WTC11 (cell line): Measurements from ENCODE around the gene ENO3. TPM values are rescaled to one million over a fixed set of nuclear protein-coding genes. Genes with fewer than 3 reads are reported as not detected.

ENCODE experiments used
- ATAC-seq: fragments of 200-7000 bp; cut with Tn5 transposase; 2 replicates; pipeline ENCODE4 v1.10.0; 2021; ENCODE audit warnings: mild to moderate bottlenecking, moderate library complexity
- CTCF ChIA-PET: fragments of 300-600 bp; sonication (Branson Sonifier 250); formaldehyde crosslinking; loops from one replicate; lab custom pipeline; 2021; ENCODE audit warnings: antibody characterized with exemption; lab: Charles Lee
- POLR2A ChIA-PET: fragments of 350-600 bp; sonication (Branson Sonifier 250); formaldehyde crosslinking; loops from one replicate; lab custom pipeline; 2021; ENCODE audit warnings: antibody characterized with exemption; lab: Charles Lee
- DNase-seq: peaks from one replicate; pipeline ENCODE4 v3.0.0; 2021; ENCODE audit warnings: low spot score
- H3K27ac Mint-ChIP-seq: 2 replicates; pipeline ENCODE4 v1.8.0; 2021; ENCODE audit warnings: mixed read lengths
- H3K27me3 Mint-ChIP-seq: 2 replicates; pipeline ENCODE4 v1.8.0; 2021; ENCODE audit warnings: low read depth, mild to moderate bottlenecking, moderate library complexity, mixed read lengths
- H3K36me3 Mint-ChIP-seq: 2 replicates; pipeline ENCODE4 v1.8.0; 2021; ENCODE audit warnings: mixed read lengths
- H3K4me1 Mint-ChIP-seq: 2 replicates; pipeline ENCODE4 v1.8.0; 2022; ENCODE audit warnings: mixed read lengths
- H3K4me3 Mint-ChIP-seq: 2 replicates; pipeline ENCODE4 v1.8.0; 2021; ENCODE audit warnings: mild to moderate bottlenecking, moderate library complexity, mixed read lengths
- H3K9me3 Mint-ChIP-seq: 2 replicates; pipeline ENCODE4 v1.8.0; 2021; ENCODE audit warnings: mixed read lengths
- ELF4 ChIP-seq: sonication (generic); formaldehyde crosslinking; IDR thresholded peaks from 2 replicates; pipeline ENCODE4 v1.8.1; 2022; ENCODE audit warnings: low read depth, mild to moderate bottlenecking, moderate library complexity, missing genetic modification reagents
- FOXP1 ChIP-seq: sonication (generic); formaldehyde crosslinking; IDR thresholded peaks from 2 replicates; pipeline ENCODE4 v1.8.0; 2022; ENCODE audit warnings: missing genetic modification reagents, mild to moderate bottlenecking, moderate library complexity, borderline replicate concordance
- GRHL2 ChIP-seq: fragments of 250-450 bp; sonication (Bioruptor Pico); IDR thresholded peaks from 2 replicates; pipeline ENCODE4 v1.8.0; 2022; ENCODE audit warnings: mild to moderate bottlenecking, moderate library complexity; ENCODE audit not compliant: insufficient replicate concordance, severe bottlenecking
- MYBL2 ChIP-seq: sonication (generic); formaldehyde crosslinking; IDR thresholded peaks from 2 replicates; pipeline ENCODE4 v1.8.1; 2023; ENCODE audit warnings: mild to moderate bottlenecking, moderate library complexity, missing genetic modification reagents
- RORB ChIP-seq: fragments of 250-450 bp; sonication (Bioruptor Pico); IDR thresholded peaks from 2 replicates; pipeline ENCODE4 v1.9.0; 2021; ENCODE audit warnings: mild to moderate bottlenecking
- TEAD4 ChIP-seq: sonication (generic); formaldehyde crosslinking; IDR thresholded peaks from 2 replicates; pipeline ENCODE4 v1.8.0; 2022; ENCODE audit warnings: mild to moderate bottlenecking, missing genetic modification reagents
- ZNF232 ChIP-seq: sonication (generic); formaldehyde crosslinking; IDR thresholded peaks from 2 replicates; pipeline ENCODE4 v1.8.0; 2022; ENCODE audit warnings: mild to moderate bottlenecking, missing genetic modification reagents
- ZNF317 ChIP-seq: sonication (generic); formaldehyde crosslinking; IDR thresholded peaks from 2 replicates; pipeline ENCODE4 v1.8.1; 2023; ENCODE audit warnings: low read depth, mild to moderate bottlenecking, moderate library complexity, missing genetic modification reagents, borderline replicate concordance
- total RNA-seq: library from RNA; stranded (reverse); gene quantifications from 3 replicates; pipeline ENCODE4 v1.2.3, GENCODE V29; 2021
- TF ChIP-seq, protein P1 (sequence below): sonication (generic); formaldehyde crosslinking; IDR thresholded peaks from 2 replicates; pipeline ENCODE4 v1.8.0; 2023; ENCODE audit warnings: missing genetic modification reagents
- TF ChIP-seq, protein P2 (sequence below): fragments of 250-450 bp; sonication (Bioruptor Pico); IDR thresholded peaks from 2 replicates; pipeline ENCODE4 v1.8.0; 2021; ENCODE audit warnings: mild to moderate bottlenecking
- TF ChIP-seq, protein P3 (sequence below): sonication (generic); formaldehyde crosslinking; IDR thresholded peaks from 2 replicates; pipeline ENCODE4 v1.8.0; 2022; ENCODE audit warnings: missing genetic modification reagents
- TF ChIP-seq, protein P4 (sequence below): sonication (generic); formaldehyde crosslinking; conservative IDR thresholded peaks from 2 replicates; pipeline ENCODE4 v1.8.1; 2022; ENCODE audit warnings: mild to moderate bottlenecking, missing genetic modification reagents
- TF ChIP-seq, protein P5 (sequence below): fragments of 200-600 bp; IDR thresholded peaks from 2 replicates; pipeline ENCODE4 v1.8.0; 2022; ENCODE audit warnings: antibody characterized with exemption
- TF ChIP-seq, protein P6 (sequence below): sonication (generic); formaldehyde crosslinking; IDR thresholded peaks from 2 replicates; pipeline ENCODE4 v1.8.1; 2023; ENCODE audit warnings: mild to moderate bottlenecking, missing genetic modification reagents, moderate library complexity

Gene ENO3
- total RNA-seq, 1 experiment from 2014 or later = 30.9 TPM

DNA sequence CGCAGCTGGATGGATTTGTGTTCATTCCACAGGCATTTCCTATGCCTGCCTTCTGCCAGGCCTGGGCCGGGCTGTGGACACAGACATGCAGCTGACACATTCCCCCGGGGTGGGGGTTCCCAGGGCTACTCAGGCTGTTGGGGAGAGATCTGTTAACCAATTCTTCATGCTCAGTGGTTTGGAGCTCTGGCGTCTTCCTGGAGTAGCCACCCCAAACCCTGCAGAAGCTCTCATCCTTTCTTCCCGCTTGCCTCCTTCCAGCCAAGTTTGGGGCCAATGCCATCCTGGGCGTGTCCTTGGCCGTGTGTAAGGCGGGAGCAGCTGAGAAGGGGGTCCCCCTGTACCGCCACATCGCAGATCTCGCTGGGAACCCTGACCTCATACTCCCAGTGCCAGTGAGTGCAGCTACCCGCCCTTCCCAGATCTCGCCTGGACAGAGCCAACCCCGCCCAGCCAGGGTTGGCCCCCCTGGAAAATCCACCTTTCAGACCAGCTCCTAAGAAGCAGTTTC is 2.6 kb downstream of the ENO3 start (continued):
- no peak for TF ChIP-seq ZNF317 (CRISPR knock-in tag)
- TF ChIP-seq RORB (CRISPR knock-in tag) = no peak
- TF ChIP-seq ZNF232 = no peak
- TF ChIP-seq, protein P1, sequence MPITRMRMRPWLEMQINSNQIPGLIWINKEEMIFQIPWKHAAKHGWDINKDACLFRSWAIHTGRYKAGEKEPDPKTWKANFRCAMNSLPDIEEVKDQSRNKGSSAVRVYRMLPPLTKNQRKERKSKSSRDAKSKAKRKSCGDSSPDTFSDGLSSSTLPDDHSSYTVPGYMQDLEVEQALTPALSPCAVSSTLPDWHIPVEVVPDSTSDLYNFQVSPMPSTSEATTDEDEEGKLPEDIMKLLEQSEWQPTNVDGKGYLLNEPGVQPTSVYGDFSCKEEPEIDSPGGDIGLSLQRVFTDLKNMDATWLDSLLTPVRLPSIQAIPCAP (CRISPR knock-in tag) = no peak
- TF ChIP-seq ELF4 (CRISPR knock-in tag) = no peak

DNA sequence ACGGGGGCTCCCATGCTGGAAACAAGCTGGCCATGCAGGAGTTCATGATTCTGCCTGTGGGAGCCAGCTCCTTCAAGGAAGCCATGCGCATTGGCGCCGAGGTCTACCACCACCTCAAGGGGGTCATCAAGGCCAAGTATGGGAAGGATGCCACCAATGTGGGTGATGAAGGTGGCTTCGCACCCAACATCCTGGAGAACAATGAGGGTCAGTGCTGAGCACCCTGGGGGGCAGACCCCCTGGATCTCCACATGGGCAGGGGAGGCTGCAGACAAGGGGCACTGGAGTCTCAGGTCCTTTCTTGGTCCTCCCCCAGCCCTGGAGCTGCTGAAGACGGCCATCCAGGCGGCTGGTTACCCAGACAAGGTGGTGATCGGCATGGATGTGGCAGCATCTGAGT is 4.2 kb downstream of the ENO3 start:
- no peaks in the 10 kb centered on the region for H3K9me3 Mint-ChIP-seq
- peaks cover 38% of the 10 kb centered on the region for H3K4me1 Mint-ChIP-seq
- TF ChIP-seq FOXP1 (CRISPR knock-in tag) = no peak
- no peak for TF ChIP-seq GRHL2 (CRISPR knock-in tag)
- TF ChIP-seq TEAD4 (CRISPR knock-in tag) = no peak
- no peak for TF ChIP-seq MYBL2
- TF ChIP-seq, protein P2, sequence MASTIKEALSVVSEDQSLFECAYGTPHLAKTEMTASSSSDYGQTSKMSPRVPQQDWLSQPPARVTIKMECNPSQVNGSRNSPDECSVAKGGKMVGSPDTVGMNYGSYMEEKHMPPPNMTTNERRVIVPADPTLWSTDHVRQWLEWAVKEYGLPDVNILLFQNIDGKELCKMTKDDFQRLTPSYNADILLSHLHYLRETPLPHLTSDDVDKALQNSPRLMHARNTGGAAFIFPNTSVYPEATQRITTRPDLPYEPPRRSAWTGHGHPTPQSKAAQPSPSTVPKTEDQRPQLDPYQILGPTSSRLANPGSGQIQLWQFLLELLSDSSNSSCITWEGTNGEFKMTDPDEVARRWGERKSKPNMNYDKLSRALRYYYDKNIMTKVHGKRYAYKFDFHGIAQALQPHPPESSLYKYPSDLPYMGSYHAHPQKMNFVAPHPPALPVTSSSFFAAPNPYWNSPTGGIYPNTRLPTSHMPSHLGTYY (CRISPR knock-in tag) = no peak
- TF ChIP-seq, protein P3, sequence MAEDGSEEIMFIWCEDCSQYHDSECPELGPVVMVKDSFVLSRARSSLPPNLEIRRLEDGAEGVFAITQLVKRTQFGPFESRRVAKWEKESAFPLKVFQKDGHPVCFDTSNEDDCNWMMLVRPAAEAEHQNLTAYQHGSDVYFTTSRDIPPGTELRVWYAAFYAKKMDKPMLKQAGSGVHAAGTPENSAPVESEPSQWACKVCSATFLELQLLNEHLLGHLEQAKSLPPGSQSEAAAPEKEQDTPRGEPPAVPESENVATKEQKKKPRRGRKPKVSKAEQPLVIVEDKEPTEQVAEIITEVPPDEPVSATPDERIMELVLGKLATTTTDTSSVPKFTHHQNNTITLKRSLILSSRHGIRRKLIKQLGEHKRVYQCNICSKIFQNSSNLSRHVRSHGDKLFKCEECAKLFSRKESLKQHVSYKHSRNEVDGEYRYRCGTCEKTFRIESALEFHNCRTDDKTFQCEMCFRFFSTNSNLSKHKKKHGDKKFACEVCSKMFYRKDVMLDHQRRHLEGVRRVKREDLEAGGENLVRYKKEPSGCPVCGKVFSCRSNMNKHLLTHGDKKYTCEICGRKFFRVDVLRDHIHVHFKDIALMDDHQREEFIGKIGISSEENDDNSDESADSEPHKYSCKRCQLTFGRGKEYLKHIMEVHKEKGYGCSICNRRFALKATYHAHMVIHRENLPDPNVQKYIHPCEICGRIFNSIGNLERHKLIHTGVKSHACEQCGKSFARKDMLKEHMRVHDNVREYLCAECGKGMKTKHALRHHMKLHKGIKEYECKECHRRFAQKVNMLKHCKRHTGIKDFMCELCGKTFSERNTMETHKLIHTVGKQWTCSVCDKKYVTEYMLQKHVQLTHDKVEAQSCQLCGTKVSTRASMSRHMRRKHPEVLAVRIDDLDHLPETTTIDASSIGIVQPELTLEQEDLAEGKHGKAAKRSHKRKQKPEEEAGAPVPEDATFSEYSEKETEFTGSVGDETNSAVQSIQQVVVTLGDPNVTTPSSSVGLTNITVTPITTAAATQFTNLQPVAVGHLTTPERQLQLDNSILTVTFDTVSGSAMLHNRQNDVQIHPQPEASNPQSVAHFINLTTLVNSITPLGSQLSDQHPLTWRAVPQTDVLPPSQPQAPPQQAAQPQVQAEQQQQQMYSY = no peak
- TF ChIP-seq, protein P4, sequence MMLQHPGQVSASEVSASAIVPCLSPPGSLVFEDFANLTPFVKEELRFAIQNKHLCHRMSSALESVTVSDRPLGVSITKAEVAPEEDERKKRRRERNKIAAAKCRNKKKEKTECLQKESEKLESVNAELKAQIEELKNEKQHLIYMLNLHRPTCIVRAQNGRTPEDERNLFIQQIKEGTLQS (CRISPR knock-in tag) = no peak
- TF ChIP-seq, protein P5, sequence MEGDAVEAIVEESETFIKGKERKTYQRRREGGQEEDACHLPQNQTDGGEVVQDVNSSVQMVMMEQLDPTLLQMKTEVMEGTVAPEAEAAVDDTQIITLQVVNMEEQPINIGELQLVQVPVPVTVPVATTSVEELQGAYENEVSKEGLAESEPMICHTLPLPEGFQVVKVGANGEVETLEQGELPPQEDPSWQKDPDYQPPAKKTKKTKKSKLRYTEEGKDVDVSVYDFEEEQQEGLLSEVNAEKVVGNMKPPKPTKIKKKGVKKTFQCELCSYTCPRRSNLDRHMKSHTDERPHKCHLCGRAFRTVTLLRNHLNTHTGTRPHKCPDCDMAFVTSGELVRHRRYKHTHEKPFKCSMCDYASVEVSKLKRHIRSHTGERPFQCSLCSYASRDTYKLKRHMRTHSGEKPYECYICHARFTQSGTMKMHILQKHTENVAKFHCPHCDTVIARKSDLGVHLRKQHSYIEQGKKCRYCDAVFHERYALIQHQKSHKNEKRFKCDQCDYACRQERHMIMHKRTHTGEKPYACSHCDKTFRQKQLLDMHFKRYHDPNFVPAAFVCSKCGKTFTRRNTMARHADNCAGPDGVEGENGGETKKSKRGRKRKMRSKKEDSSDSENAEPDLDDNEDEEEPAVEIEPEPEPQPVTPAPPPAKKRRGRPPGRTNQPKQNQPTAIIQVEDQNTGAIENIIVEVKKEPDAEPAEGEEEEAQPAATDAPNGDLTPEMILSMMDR = no peak
- TF ChIP-seq, protein P6, sequence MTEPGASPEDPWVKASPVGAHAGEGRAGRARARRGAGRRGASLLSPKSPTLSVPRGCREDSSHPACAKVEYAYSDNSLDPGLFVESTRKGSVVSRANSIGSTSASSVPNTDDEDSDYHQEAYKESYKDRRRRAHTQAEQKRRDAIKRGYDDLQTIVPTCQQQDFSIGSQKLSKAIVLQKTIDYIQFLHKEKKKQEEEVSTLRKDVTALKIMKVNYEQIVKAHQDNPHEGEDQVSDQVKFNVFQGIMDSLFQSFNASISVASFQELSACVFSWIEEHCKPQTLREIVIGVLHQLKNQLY (CRISPR knock-in tag) = no peak
- no peak for TF ChIP-seq ZNF317 (CRISPR knock-in tag)
- H3K4me3 Mint-ChIP-seq = no peak overlapping the region
- H3K36me3 Mint-ChIP-seq = peaks cover 7% of the 10 kb centered on the region; the same call in 1 of the 2 replicates
- DNase-seq = no peak
- ChIA-PET POLR2A (interaction anchor here (1.0 kb wide), 1 partner anchor 12 kb away, joined by 4 read pairs; the partner anchor contains the start of gene SPAG7), CTCF (interaction anchor here (0.6 to 2.7 kb wide), 5 partner anchors 12 to 73 kb away, joined by 3 to 13 read pairs (median 6); partner anchors contain the start of genes RNF167, SLC25A11 and SPAG7)
- H3K27ac Mint-ChIP-seq = no peak overlapping the region
- ATAC-seq = no peak
- no peaks in the 10 kb centered on the region for H3K27me3 Mint-ChIP-seq
